DOHH2 (cell line): ENCODE measurements around the gene ITGA8.
"Not testable (repeated sequence)": the region's sequence is repeated elsewhere in the genome, so short reads cannot be mapped to it uniquely, and the experiment has no call there.

Experiments used
- H3F3A ChIP-seq: fragments of 200-600 bp; sonication (generic), shearing (Covaris generic); 2 replicates; pipeline ENCODE4 v1.6.0; 2016; ENCODE audit warnings: antibody characterized with exemption, mild to moderate bottlenecking; ENCODE audit not compliant: control insufficient read depth, insufficient read depth
- H3K27ac ChIP-seq: fragments of 200-600 bp; sonication (generic); 2 replicates; pipeline ENCODE4 v1.5.1; 2014; ENCODE audit warnings: low read depth, mild to moderate bottlenecking, low read length, moderate library complexity
- H3K27me3 ChIP-seq: fragments of 200-600 bp; sonication (generic); 2 replicates; pipeline ENCODE4 v1.6.1; 2014; ENCODE audit warnings: mild to moderate bottlenecking, low read length, mixed read lengths; ENCODE audit not compliant: control insufficient read depth
- H3K36me3 ChIP-seq: fragments of 200-600 bp; sonication (generic); 2 replicates; pipeline ENCODE4 v1.6.1; 2014; ENCODE audit warnings: mild to moderate bottlenecking, low read length, moderate library complexity, mixed read lengths; ENCODE audit not compliant: control insufficient read depth
- H3K4me1 ChIP-seq: fragments of 200-600 bp; sonication (generic); 2 replicates; pipeline ENCODE4 v1.6.1; 2014; ENCODE audit warnings: mild to moderate bottlenecking, low read length, mixed read lengths; ENCODE audit not compliant: control insufficient read depth
- H3K4me2 ChIP-seq: fragments of 200-600 bp; sonication (generic); 2 replicates; pipeline ENCODE4 v1.6.0; 2014; ENCODE audit warnings: mild to moderate bottlenecking, low read length, moderate library complexity
- H3K4me3 ChIP-seq: fragments of 200-600 bp; sonication (generic); 2 replicates; pipeline ENCODE4 v1.5.1; 2014; ENCODE audit warnings: mild to moderate bottlenecking, low read length, mixed read lengths
- H3K79me2 ChIP-seq: fragments of 200-600 bp; sonication (generic); 2 replicates; pipeline ENCODE4 v1.6.1; 2014; ENCODE audit warnings: mild to moderate bottlenecking, low read length, mixed read lengths; ENCODE audit not compliant: control insufficient read depth
- H3K9me2 ChIP-seq: fragments of 200-600 bp; sonication (generic); replicated peaks from 2 replicates; pipeline ENCODE4 v1.6.1; 2014; ENCODE audit warnings: mild to moderate bottlenecking, low read length, mixed read lengths; ENCODE audit not compliant: control insufficient read depth
- H3K9me3 ChIP-seq: fragments of 200-600 bp; sonication (generic); 2 replicates; pipeline ENCODE4 v1.6.1; 2014; ENCODE audit warnings: antibody characterized with exemption, low read length, mixed read lengths; ENCODE audit not compliant: control insufficient read depth, insufficient read depth
- H4K20me1 ChIP-seq: fragments of 200-600 bp; sonication (generic); 2 replicates; pipeline ENCODE4 v1.6.0; 2014; ENCODE audit warnings: low read depth, mild to moderate bottlenecking, antibody characterized with exemption, low read length, moderate library complexity; ENCODE audit not compliant: control insufficient read depth, insufficient read depth
- CTCF ChIP-seq: fragments of 200-600 bp; sonication (generic); IDR thresholded peaks from one replicate; pipeline ENCODE4 v1.5.1; 2014; ENCODE audit warnings: antibody characterized with exemption, mild to moderate bottlenecking, low read depth, low read length; ENCODE audit not compliant: poor library complexity, severe bottlenecking
- EZH2phosphoT487 ChIP-seq: fragments of 200-600 bp; sonication (generic); IDR thresholded peaks from 2 replicates; pipeline ENCODE4 v1.6.1; 2017; ENCODE audit warnings: borderline replicate concordance, mild to moderate bottlenecking, antibody characterized with exemption, low read length, moderate library complexity, mixed read lengths

Gene ITGA8

GRCh38 chr10:15541376-15541775 is 178.3 kb downstream of the ITGA8 start:
- Histone ChIP-seq H3F3A (no peaks in the 10 kb centered on the region), H3K4me2 (no peak overlapping the region), H3K79me2 (no peaks in the 10 kb centered on the region), H3K27ac (no peak overlapping the region), H3K36me3 (no peaks in the 10 kb centered on the region), H3K9me2 (no peaks in the 10 kb centered on the region), H3K4me1 (no peaks in the 10 kb centered on the region), H3K9me3 (no peaks in the 10 kb centered on the region), H3K27me3 (no peaks in the 10 kb centered on the region), H4K20me1 (no peaks in the 10 kb centered on the region), H3K4me3 (no peak overlapping the region)
- TF ChIP-seq CTCF (no peak), EZH2phosphoT487 (no peak)

- H3K9me3 ChIP-seq, result no peaks in the 10 kb centered on the region
Observed at GRCh38 chr10:15540727-15541126, 179.0 kb downstream of the ITGA8 start.

GRCh38 chr10:15539262-15539661 is 180.5 kb downstream of the ITGA8 start:
- Histone ChIP-seq H3K79me2 (no peaks in the 10 kb centered on the region), H3K4me3 (no peak overlapping the region), H3K4me1 (no peaks in the 10 kb centered on the region), H3F3A (no peaks in the 10 kb centered on the region), H3K9me3 (no peaks in the 10 kb centered on the region), H3K36me3 (no peaks in the 10 kb centered on the region), H3K9me2 (no peaks in the 10 kb centered on the region), H3K4me2 (no peak overlapping the region), H3K27ac (no peak overlapping the region), H4K20me1 (no peaks in the 10 kb centered on the region), H3K27me3 (no peaks in the 10 kb centered on the region)
- TF ChIP-seq CTCF, result no peak
- no peak for TF ChIP-seq EZH2phosphoT487

More at GRCh38 chr10:15540727-15541126, 179.0 kb downstream of the ITGA8 start:
- Histone ChIP-seq H3K79me2 (no peaks in the 10 kb centered on the region), H3K4me2 (no peak overlapping the region), H3F3A (no peaks in the 10 kb centered on the region), H3K36me3 (no peaks in the 10 kb centered on the region), H3K27ac (no peak overlapping the region), H3K9me2 (no peaks in the 10 kb centered on the region), H3K4me1 (no peaks in the 10 kb centered on the region), H3K27me3 (no peaks in the 10 kb centered on the region), H4K20me1 (no peaks in the 10 kb centered on the region), H3K4me3 (no peak overlapping the region)
- TF ChIP-seq EZH2phosphoT487 (no peak), CTCF (no peak)

GRCh38 chr10:15534928-15535538 is 184.7 kb downstream of the ITGA8 start:
- not testable (repeated sequence) for H3F3A ChIP-seq, H3K4me2 ChIP-seq, H4K20me1 ChIP-seq, H3K4me3 ChIP-seq, H3K9me2 ChIP-seq, H3K36me3 ChIP-seq, H3K27me3 ChIP-seq, H3K9me3 ChIP-seq, H3K4me1 ChIP-seq, H3K27ac ChIP-seq, H3K79me2 ChIP-seq
